PC-3 (cell line): ENCODE data around the gene METTL16.

Experiments
- CTCF ChIP-seq: fragments of 300-600 bp; sonication (generic); conservative IDR thresholded peaks from 2 replicates; pipeline ENCODE4 v1.5.1; 2017; ENCODE audit warnings: antibody characterized with exemption, low read depth, mild to moderate bottlenecking, low read length
- EZH2 ChIP-seq: fragments of 300-600 bp; sonication (generic); IDR thresholded peaks from one replicate; pipeline ENCODE4 v1.6.1; 2017; ENCODE audit warnings: antibody characterized with exemption, mild to moderate bottlenecking, low read length; ENCODE audit not compliant: unreplicated experiment
- EZH2phosphoT487 ChIP-seq: fragments of 300-600 bp; sonication (generic); IDR thresholded peaks from 2 replicates; pipeline ENCODE4 v1.6.1; 2018; ENCODE audit warnings: mild to moderate bottlenecking, antibody characterized with exemption, low read length, borderline replicate concordance

- no peak for TF ChIP-seq CTCF
- no peak for TF ChIP-seq EZH2phosphoT487
- no peak for TF ChIP-seq EZH2
Measured at GRCh38 chr17:2415081-2415480, 96.6 kb downstream of the METTL16 start.
